HEK293 (cell line): ENCODE measurements around the gene ENDOD1.

Source experiments
- CTCF ChIP-seq: fragments of 450-650 bp; formaldehyde crosslinking; IDR thresholded peaks from 2 replicates; pipeline ENCODE4 v1.5.1; 2016; ENCODE audit warnings: missing biosample characterization, missing genetic modification characterization
- ZNF791 ChIP-seq: fragments of 450-650 bp; formaldehyde crosslinking; IDR thresholded peaks from 2 replicates; pipeline ENCODE4 v1.5.1; 2016; ENCODE audit warnings: missing biosample characterization, missing genetic modification characterization
- TF ChIP-seq, protein P1 (sequence below): fragments of 450-650 bp; formaldehyde crosslinking; IDR thresholded peaks from 2 replicates; pipeline ENCODE4 v1.5.1; 2017; ENCODE audit warnings: missing biosample characterization, missing genetic modification characterization

DNA sequence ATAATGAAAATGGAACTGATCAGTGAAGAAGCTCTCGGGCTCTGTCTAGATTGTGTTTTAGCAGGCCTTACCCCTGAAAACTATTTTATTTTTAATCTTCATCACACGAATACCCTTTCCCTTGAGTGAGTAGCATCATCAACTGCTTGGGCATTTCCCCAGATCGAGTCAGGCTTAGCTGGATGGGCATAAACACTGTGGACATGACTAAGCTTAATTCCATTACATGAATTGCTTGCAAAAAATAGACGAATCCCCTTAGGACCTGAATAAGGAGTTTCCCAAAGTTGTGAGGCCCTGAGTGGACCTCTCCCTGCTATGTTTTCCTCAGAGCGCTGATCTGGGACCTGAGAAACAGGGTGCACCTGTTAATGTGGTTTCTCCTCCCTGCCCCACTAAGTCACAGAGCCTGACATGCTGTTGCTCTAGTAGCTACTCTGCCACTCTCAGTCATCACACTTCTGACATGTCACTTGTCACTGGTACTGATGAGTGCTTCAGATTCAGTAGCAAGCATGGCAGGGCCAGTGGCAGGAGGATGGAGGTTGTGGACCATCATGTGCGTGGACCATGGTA lies 53.5 kb downstream of the ENDOD1 start:
- no peak for TF ChIP-seq CTCF (tag by site-specific recombination)
- TF ChIP-seq, protein P1, sequence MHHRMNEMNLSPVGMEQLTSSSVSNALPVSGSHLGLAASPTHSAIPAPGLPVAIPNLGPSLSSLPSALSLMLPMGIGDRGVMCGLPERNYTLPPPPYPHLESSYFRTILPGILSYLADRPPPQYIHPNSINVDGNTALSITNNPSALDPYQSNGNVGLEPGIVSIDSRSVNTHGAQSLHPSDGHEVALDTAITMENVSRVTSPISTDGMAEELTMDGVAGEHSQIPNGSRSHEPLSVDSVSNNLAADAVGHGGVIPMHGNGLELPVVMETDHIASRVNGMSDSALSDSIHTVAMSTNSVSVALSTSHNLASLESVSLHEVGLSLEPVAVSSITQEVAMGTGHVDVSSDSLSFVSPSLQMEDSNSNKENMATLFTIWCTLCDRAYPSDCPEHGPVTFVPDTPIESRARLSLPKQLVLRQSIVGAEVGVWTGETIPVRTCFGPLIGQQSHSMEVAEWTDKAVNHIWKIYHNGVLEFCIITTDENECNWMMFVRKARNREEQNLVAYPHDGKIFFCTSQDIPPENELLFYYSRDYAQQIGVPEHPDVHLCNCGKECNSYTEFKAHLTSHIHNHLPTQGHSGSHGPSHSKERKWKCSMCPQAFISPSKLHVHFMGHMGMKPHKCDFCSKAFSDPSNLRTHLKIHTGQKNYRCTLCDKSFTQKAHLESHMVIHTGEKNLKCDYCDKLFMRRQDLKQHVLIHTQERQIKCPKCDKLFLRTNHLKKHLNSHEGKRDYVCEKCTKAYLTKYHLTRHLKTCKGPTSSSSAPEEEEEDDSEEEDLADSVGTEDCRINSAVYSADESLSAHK (tag by site-specific recombination) = no peak
- TF ChIP-seq ZNF791 (tag by site-specific recombination) = no peak
